Upper lobe of left lung (tissue), 4 donors: Measurements from ENCODE around the gene MSH4.
"Not testable (repeated sequence)": the region's sequence is repeated elsewhere in the genome, so short reads cannot be mapped to it uniquely, and the experiment has no call there.

Source experiments
- EP300 ChIP-seq, 4 donors: sonication (generic); formaldehyde crosslinking; IDR thresholded peaks; one replicate each; pipeline ENCODE4 v1.5.1; 2017; ENCODE audit warnings: antibody characterized with exemption in 4 of 4, control low read depth in 2 of 4
- POLR2A ChIP-seq, 4 donors: fragments of 450-650 bp; IDR thresholded peaks; one replicate each; pipeline ENCODE4 v1.5.1; 2016 to 2017; ENCODE audit warnings: antibody characterized with exemption in 4 of 4, mild to moderate bottlenecking in 2 of 4
- POLR2AphosphoS5 ChIP-seq, 2 donors: sonication (generic); formaldehyde crosslinking; IDR thresholded peaks; one replicate each; pipeline ENCODE4 v1.5.1; 2017; ENCODE audit warnings: antibody characterized with exemption in 2 of 2
- TF ChIP-seq, protein P1 (sequence below), 6 experiments: fragments of 450-650 bp in 4 of 6; fragments of 200-600 bp in 2 of 6; sonication (generic) in 2 of 6; IDR thresholded peaks; one replicate each; pipeline ENCODE4 v1.5.1; 2016 to 2019; ENCODE audit warnings: antibody characterized with exemption in 6 of 6

DNA sequence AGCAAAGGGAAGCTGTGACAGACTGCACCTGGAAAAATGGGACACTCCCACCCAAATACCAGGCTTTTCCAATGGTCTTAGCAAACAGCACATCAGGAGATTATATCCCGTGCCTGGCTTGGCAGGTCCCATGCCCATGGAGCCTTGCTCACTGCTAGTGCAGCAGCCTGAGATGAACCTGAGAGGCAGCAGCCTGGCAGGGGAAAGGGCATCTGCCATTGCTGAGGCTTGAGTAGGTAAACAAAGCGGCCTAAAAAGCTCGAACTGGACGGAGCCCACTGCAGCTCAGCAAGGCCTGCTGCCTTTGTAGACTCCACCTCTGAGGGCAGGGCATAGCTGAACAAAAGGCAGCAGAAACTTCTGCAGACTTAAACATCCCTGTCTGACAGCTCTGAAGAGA, 18.9 kb upstream of the MSH4 start:
- not testable (repeated sequence) for TF ChIP-seq POLR2A, EP300, POLR2AphosphoS5 (IDR thresholded peaks at IDR 0.05)
- TF ChIP-seq, protein P1, sequence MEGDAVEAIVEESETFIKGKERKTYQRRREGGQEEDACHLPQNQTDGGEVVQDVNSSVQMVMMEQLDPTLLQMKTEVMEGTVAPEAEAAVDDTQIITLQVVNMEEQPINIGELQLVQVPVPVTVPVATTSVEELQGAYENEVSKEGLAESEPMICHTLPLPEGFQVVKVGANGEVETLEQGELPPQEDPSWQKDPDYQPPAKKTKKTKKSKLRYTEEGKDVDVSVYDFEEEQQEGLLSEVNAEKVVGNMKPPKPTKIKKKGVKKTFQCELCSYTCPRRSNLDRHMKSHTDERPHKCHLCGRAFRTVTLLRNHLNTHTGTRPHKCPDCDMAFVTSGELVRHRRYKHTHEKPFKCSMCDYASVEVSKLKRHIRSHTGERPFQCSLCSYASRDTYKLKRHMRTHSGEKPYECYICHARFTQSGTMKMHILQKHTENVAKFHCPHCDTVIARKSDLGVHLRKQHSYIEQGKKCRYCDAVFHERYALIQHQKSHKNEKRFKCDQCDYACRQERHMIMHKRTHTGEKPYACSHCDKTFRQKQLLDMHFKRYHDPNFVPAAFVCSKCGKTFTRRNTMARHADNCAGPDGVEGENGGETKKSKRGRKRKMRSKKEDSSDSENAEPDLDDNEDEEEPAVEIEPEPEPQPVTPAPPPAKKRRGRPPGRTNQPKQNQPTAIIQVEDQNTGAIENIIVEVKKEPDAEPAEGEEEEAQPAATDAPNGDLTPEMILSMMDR (IDR thresholded peaks at IDR 0.05), result not testable (repeated sequence)
